ENCODE results near the gene ZNF43. TPM values are rescaled to one million over a fixed set of nuclear protein-coding genes. Genes with fewer than 3 reads are reported as not detected.
"Not testable (repeated sequence)": the region's sequence is repeated elsewhere in the genome, so short reads cannot be mapped to it uniquely, and the experiment has no call there.

Gene ZNF43
- total RNA-seq, 2 experiments from 2014 or later, result 21.4 to 31.0 TPM

DNA sequence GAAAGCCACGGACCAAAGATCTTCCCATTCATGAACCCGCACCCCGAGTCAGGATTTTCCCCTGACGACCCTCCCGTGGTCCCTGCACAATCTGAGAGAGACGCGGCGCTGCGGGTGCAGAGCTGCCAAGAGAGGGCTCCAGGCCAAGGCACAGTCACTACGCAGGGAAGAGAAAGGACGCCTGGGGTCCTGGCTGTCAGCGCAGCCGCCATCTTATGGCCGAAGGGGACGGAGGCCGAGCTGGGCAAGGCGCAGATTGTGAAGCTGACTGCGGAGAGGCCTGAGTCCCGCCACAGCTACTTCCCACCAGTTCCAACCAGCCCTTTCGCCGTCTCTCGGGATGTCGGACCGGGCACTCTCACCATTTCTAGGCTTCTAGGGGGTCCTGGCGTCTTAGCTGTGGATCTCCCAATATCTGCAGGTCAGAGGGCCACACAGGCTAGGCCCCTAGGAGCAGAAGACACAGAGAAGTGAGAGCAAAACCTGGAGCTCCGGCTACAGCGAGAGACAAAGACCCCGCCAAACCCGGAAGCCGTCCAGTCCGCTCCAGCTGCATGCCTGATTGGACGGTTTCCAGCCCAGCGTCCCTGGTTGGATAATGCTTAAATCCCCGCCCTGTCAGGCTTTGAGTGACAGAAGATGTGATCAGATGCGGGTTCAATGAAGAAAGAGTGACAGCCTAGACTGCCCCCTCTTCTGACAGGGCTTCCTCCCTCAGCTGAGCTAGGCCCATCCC, 68.7 kb downstream of the ZNF43 start, which contains the start of gene ZNF100:
ZNF100 (minus strand) TSS at position 515 of the 736 bp plus-strand sequence; CDS start at position 365, 150 bp downstream.
- H3K27ac Mint-ChIP-seq, result peak within 1 kb of the TSS; percentile 89
- H3K4me3 Mint-ChIP-seq, result peak within 1 kb of the TSS; percentile 96
- CTCF ChIA-PET, result interaction anchor here (0.8 to 1.5 kb wide), 4 partner anchors 30 to 84 kb away, joined by 3 to 4 read pairs (median 4); no protein-coding TSS in a partner anchor
- DNase-seq (peak; percentile 94), ATAC-seq (peak; percentile 98)
- peaks cover 13% of the 10 kb centered on the region for H3K9me3 Mint-ChIP-seq (ENCODE audit: low read depth)
- H3K36me3 Mint-ChIP-seq, result peaks cover 54% of the 10 kb centered on the region
- peaks cover 22% of the 10 kb centered on the region for H3K4me1 Mint-ChIP-seq
- no peaks in the 10 kb centered on the region for H3K27me3 Mint-ChIP-seq

GRCh38 chr19:21766705-21767064, 69.3 kb downstream of the ZNF43 start:
- Mint-ChIP-seq H3K36me3 (peaks cover 60% of the 10 kb centered on the region), H3K4me1 (peaks cover 22% of the 10 kb centered on the region), H3K4me3 (peak overlapping the region; percentile 96), H3K9me3 (ENCODE audit: low read depth) (peaks cover 15% of the 10 kb centered on the region), H3K27ac (peak overlapping the region; percentile 89)
- CTCF ChIA-PET, result interaction anchor here (1.3 to 1.5 kb wide), 2 partner anchors 69 to 71 kb away, joined by 3 to 4 read pairs; no protein-coding TSS in a partner anchor
- DNase-seq, H3K27me3 Mint-ChIP-seq: not testable (repeated sequence)
- peak; percentile 7 for ATAC-seq

DNA sequence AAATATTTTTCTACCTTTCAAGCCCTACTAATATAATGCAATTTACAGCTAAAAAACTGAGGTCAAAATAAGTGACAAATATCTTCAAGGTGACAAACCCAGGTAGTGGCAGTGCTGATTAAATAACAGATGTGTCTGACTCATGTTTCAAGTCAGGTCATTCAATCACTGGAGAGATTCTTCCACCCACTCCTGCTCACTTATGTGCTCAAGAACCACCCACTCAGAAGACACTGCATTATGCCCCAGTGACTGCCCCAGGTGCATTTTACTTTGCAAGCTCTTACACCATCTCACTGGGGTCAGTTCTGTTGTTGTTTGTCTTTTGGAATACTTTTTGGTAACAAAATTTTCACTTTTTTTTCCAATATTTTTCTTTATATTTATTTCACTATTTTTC, 70.8 kb downstream of the ZNF43 start:
- no peak for DNase-seq
- H3K36me3 Mint-ChIP-seq, result peaks cover 73% of the 10 kb centered on the region

GRCh38 chr19:21761547-21761946, 74.4 kb downstream of the ZNF43 start:
- DNase-seq, H3K4me3 Mint-ChIP-seq, CTCF ChIA-PET, H3K27ac Mint-ChIP-seq, ATAC-seq, H3K27me3 Mint-ChIP-seq: not testable (repeated sequence)
- Mint-ChIP-seq H3K4me1 (peaks cover 18% of the 10 kb centered on the region), H3K36me3 (peaks cover 96% of the 10 kb centered on the region), H3K9me3 (ENCODE audit: low read depth) (peaks cover 44% of the 10 kb centered on the region)

More for the DNA sequence above, 70.8 kb downstream of the ZNF43 start:
- peaks cover 22% of the 10 kb centered on the region for H3K9me3 Mint-ChIP-seq (ENCODE audit: low read depth)
- no peak overlapping the region for H3K27ac Mint-ChIP-seq
- CTCF ChIA-PET, result no interaction called here
- peaks cover 22% of the 10 kb centered on the region for H3K4me1 Mint-ChIP-seq
- no peaks in the 10 kb centered on the region for H3K27me3 Mint-ChIP-seq
- H3K4me3 Mint-ChIP-seq, result no peak overlapping the region
- no peak for ATAC-seq

DNA sequence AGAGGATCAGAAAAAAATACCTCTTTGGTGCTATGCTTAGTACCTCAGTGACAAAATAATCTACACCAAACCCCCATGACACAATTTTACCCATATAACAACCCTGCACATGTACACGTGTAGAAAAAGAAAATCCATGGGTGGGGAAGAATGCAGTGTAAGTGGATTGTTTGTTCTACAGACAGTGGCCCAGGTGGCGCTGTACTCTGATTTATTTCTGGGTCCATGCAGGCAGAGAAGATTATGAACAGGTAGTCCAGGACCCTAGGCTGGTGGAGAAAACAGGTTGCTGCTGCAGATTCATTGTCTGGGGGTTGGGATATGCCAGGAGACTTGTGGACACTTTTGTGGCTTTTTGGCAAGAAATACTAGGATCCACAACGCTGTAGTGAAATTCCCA, 77.7 kb downstream of the ZNF43 start:
- H3K4me3 Mint-ChIP-seq, result no peak overlapping the region
- H3K4me1 Mint-ChIP-seq, result no peaks in the 10 kb centered on the region
- CTCF ChIA-PET, result no interaction called here
- no peak overlapping the region for H3K27ac Mint-ChIP-seq
- no peak for DNase-seq
- H3K27me3 Mint-ChIP-seq, result no peaks in the 10 kb centered on the region
- H3K9me3 Mint-ChIP-seq (ENCODE audit: low read depth), result peaks cover 52% of the 10 kb centered on the region
- no peak for ATAC-seq
- H3K36me3 Mint-ChIP-seq, result peaks cover 95% of the 10 kb centered on the region

- H3K4me3 Mint-ChIP-seq, H3K27ac Mint-ChIP-seq, ATAC-seq, H3K27me3 Mint-ChIP-seq, CTCF ChIA-PET, DNase-seq, H3K4me1 Mint-ChIP-seq: not testable (repeated sequence)
- Mint-ChIP-seq H3K9me3 (ENCODE audit: low read depth) (peaks cover 47% of the 10 kb centered on the region), H3K36me3 (peaks cover 96% of the 10 kb centered on the region)
Measured at GRCh38 chr19:21755555-21755954, 80.4 kb downstream of the ZNF43 start.

Other genes starting within 250 kb of the ZNF43 start
- gene ZNF100, start 68.6 kb downstream of the ZNF43 start, total RNA-seq, result 10 to 100 TPM; 22.3 to 25.3 TPM
- under 1 TPM; 0.30 to 0.99 TPM for gene ZNF208, start 174.8 kb upstream of the ZNF43 start, total RNA-seq
- gene ZNF257, start 216.3 kb upstream of the ZNF43 start, total RNA-seq, result 10 to 100 TPM in 1 of 2 experiments, 1 to 10 TPM in 1; 8.5 to 10.3 TPM

Data from activated CD8-positive, alpha-beta memory T cell treated with anti-CD3 and anti-CD28 coated beads, Interleukin-2, amount 10 ng/mL, durations not matched to agents 7 days and 5 days (primary cell).